GM11168 (cell line): Measurements from ENCODE around the gene CABLES1.

Source experiments
- in situ Hi-C: fragments of 300-500 bp; cut with MboI; formaldehyde crosslinking; loops from one replicate; pipeline ENCODE4 v1.12.0; 2022; ENCODE audit warnings: low sequenced_read_pairs; ENCODE audit not compliant: unreplicated experiment

The CABLES1 gene

GRCh38 chr18:23188068-23188760 is 52.9 kb downstream of the CABLES1 start:
- in situ Hi-C loops, result no loop called here

GRCh38 chr18:23189099-23189498 is 53.8 kb downstream of the CABLES1 start:
- in situ Hi-C loops, result no loop called here

- in situ Hi-C loops, result no loop called here
Observed at GRCh38 chr18:23189768-23190661, 54.7 kb downstream of the CABLES1 start.

- in situ Hi-C loops, result no loop called here
Observed at GRCh38 chr18:23191232-23191631, 55.9 kb downstream of the CABLES1 start.

DNA sequence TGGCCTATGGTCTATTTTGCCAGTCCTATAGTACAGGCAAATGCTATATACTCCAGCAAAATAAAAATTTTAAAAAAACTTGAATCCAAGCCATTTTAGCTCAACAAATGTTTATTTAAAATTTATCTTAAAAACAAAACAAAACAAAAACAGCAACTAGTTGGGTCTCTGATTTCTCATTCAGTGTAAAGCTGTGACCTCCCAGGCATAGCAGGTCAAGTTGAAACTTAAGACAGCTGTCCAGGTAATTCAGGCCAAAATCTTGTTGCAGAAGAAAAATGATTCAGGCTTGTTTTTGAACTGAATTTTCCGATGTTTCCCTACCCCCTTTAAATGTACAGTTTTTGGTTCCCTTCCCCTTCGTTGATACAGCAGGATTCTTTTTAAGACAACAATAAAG is 58.5 kb downstream of the CABLES1 start:
- in situ Hi-C loops, result no loop called here

DNA sequence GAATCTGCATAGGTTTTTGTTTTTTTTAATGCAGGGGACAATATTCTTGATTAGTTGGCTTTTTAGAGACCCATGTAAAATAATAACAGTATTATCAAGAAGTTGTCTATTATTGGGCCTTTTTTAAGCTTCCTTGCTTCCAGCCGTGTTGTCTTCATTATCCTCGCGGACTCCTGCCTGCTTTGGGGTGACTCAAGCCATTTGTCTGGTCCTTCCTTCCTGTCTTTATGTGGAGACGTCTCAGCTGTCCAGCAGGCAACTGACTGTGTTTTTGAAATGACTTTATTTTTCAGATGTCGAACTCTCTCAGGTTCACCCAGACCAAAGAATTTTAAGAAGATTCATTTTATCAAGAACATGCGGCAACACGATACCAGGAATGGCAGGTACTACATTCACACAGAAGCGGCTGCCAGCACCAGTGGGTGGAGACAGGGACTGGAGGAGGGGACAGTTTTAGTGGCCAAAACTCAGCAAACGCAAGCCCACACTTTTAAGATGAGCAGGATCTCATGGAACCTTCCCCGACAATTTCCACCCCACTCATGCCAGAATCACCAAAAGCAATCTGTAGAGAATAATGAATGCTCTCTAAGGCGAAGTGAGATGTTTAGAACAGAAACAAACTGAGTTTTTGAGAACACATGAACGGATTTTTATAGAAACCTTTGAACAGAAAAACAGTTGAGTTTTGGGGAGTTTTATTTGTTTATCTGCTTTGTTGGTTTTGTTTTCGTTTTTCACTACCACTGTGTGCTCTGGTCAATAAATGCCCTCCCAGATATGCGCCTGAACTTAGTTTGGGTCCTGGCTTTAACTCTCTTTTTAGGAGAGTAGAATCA is 59.1 kb downstream of the CABLES1 start:
- in situ Hi-C loops, result no loop called here

GRCh38 chr18:23194997-23195957 is 60.0 kb downstream of the CABLES1 start:
- in situ Hi-C loops, result no loop called here

DNA sequence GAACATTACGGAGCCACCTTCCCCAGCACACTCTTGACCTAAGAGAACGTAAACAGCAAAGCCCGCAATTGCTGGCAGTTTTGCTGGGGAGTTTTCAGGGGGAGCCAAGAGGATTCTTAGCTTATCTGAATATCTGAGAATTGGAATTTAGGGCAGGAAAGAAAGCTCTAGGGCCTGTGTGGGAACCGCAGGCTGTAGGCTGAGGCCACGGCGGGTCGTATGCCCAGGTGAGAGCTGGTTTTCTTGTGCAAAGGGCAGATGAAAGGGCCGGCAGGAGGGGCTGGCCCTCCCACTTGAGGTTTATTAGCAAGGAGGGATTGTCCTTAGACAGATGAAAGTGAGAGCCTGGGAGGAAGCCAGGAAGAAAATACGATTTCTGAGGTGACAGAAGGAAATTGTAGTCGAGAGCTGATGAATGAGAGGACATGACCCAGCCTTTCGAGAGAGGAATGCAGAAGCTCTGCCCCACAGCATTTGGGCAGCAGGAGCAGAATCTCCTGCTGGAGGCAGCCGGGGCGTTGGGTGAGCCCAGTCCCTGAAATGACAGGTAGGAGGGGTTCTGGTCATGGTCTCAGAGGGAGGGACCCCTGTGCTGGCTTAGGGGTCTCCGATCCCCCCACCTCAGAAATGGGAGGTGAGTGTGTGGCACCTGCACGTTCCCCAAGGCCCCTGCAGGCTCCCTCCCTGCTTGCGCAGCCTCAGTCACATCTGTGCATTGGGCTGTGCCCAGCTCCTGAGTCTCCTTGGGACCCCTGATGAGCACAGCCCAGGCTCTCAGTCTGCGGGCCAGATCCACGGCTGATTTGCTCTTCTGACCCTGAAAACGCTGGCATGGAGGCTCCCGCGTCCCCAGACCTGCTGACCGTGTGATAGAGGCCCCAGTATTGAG is 61.1 kb downstream of the CABLES1 start:
- in situ Hi-C loops, result no loop called here

DNA sequence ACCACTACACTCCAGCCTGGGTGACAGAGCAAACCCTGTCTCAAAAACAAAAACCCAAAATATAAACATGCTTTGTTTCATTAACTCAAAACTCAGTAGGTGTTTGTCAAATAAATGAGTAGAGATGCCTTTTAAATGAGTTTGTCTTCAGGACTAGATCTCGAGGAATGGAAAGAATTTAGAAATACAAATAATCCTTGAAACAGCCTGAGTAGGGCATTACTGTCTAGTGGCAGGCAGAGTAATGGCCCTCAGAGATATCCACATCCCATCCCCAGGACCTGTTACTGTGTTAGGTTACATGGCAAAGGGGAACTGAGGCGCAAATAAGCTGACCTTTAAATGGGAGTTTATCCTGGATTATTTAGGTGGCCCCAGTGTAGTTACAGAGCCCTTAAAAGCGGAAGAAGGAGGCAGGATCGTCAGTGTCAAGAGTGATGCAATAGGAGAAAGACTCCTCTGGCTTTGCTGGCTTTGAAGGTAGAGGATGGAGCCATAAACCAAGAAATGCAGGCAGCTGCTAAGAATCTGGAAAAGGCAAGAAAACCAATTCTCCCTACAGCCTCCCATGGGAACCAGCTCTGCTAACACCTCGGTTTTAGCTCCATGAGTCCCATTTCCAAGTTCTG is 63.0 kb downstream of the CABLES1 start:
- in situ Hi-C loops, result no loop called here

- in situ Hi-C loops, result no loop called here
Observed at GRCh38 chr18:23200756-23201155, 65.5 kb downstream of the CABLES1 start.

GRCh38 chr18:23201741-23202140 is 66.5 kb downstream of the CABLES1 start:
- in situ Hi-C loops, result no loop called here

DNA sequence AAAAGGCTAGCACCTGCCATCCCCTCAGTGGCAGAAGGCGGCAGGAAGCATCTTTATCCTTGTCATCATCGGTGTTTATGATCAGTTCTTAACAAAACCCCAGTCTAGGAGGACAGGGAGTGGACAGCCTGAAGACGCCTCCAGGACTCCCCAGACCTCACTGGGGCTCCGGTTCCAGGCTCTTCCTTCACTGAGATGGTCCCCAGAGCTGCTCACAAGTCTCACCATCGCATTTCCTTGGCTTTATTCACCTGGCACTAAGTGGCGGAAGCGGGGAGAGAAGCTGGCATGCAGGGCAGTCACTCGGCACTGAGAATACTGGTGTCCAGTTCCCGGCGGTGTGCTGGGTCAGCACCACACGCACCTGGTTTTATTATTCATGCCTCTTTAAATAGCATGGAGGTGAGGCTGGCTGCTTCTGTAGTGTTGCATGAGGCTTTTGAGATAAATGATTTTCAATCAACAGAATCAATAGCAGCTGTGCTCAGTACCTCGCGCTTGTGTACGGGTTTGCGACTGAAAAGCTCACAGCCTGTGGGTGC is 68.7 kb downstream of the CABLES1 start:
- in situ Hi-C loops, result no loop called here

- in situ Hi-C loops, result no loop called here
Observed at GRCh38 chr18:23204589-23205235, 69.4 kb downstream of the CABLES1 start.

DNA sequence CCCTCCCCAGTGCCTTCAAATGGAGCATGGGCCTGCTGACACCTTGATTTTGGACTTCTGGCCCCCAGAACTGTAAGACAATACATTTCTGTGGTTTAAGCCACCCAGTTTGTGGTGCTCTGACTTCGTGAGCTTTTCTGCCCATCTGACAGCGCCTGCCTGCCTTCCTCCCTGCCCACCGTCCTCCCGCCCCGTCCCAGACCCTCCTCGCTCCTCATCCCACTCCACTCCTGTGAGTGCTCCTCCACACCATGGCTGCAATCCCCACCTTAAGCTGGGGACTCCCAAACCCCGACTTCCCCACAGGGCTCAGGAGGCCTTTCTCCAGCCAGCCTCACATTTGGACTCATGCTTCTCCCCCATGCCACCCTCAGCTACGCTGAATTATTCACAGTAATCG is 70.7 kb downstream of the CABLES1 start:
- in situ Hi-C loops, result no loop called here

- in situ Hi-C loops, result no loop called here
Observed at GRCh38 chr18:23207191-23207955, 72.1 kb downstream of the CABLES1 start.

DNA sequence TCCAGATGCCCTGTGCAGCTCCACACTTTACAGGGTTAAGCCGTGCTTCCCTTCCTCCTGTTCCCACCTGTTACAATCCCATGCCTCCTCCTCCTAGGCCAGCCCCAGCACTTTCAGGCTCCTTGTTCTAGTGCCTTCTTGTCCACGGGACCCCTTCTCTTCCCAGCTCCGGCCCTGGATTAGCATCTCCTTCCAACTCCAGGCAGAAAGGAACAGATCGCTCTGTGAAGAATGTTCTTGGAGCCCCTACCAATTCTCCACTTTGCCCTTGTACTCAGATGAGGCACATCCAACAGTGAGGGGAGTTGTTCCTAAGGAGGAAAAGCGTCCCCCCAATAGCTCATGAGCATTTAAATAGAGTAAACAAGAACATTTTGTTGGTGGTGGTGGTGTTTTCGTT is 72.7 kb downstream of the CABLES1 start:
- in situ Hi-C loops, result no loop called here

DNA sequence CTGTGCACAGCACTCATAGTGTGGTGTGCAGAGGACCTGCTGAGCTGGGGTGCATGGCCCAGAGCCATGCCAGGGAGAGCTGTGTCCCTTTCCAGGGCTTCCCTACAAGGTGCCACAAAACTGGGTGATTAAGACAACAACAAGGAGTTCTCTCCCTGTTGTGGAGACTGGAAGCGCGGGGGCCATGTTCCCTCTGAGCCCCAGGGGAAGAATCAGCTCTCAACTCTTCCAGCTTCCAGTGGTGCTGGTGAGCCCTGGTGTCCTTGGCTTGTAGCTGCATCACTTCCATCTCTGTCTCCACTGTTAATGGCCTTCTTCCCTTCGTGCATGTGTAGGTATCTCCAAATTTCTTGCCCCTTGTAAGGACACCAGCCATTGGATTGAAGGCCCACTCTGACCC is 73.3 kb downstream of the CABLES1 start:
- in situ Hi-C loops, result no loop called here
